ENCODE results near the gene VKORC1L1. TPM values are rescaled to one million over a fixed set of nuclear protein-coding genes. Genes with fewer than 3 reads are reported as not detected.

Gene VKORC1L1
- polyA plus RNA-seq, 1 experiment, result 21.3 TPM

- no peak overlapping the region for H3K27ac ChIP-seq (ENCODE audit: low read depth, low read length)
- no peak for TF ChIP-seq CTCF (IDR thresholded peaks at IDR 0.05; ENCODE audit: low read depth, low read length)
- ChIA-PET POLR2A (no interaction called here), CTCF (no interaction called here)
- no peaks in the 10 kb centered on the region for H3K27me3 ChIP-seq (ENCODE audit: control insufficient read depth, insufficient read depth, low read length)
- H3K4me3 ChIP-seq (ENCODE audit: low read depth, low read length), result no peak overlapping the region
- no peaks in the 10 kb centered on the region; the same call in 1 of the 2 replicates for H3K9me3 ChIP-seq (ENCODE audit: control insufficient read depth, insufficient read depth, low read length)
- DNase-seq (ENCODE audit: low read depth, low spot score), result no peak
Observed at GRCh38 chr7:65966146-65966545, 93.3 kb downstream of the VKORC1L1 start.

DNA sequence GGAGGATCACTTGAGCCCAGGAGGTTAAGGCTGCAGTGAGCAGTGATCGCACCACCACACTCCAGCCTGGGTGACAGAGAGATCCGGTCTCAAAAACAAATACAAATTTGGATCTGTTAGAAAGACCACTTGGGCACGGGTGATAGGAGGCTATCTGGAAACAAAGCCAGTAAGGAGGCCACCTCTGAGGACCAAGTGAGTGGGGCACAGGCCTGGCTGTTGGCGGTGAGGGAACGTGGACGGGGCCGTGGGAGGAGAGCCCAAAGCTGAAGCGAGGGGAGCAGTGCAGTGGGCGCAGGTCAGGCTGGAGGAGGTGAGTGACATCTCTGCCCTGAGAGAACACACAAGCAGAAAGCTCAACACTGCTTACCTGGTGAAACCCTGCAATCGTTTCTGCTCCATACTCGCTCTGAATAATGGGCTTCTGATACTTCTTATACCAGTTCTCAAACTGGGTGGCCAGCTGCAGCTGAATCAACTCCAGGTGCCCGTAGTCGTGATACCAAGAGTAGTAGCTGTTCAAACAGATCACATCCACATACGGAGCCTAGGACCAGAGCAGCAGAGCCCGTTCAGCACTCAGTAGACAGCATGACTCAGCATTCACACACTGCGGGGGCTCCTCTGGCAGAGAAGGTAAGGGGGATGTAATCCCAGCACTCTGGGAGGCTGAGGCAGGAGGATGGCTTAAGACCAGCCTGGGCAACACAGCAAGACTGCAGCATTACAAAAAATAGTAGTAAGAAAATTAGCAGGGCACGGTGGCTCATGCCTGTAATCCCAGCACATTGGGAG, 94.7 kb downstream of the VKORC1L1 start:
- no peaks in the 10 kb centered on the region for H3K27me3 ChIP-seq (ENCODE audit: control insufficient read depth, insufficient read depth, low read length)
- H3K9me3 ChIP-seq (ENCODE audit: control insufficient read depth, insufficient read depth, low read length), result no peaks in the 10 kb centered on the region
- no peak for DNase-seq (ENCODE audit: low read depth, low spot score)
- POLR2A ChIA-PET, result no interaction called here
- CTCF ChIA-PET, result no interaction called here
- H3K27ac ChIP-seq (ENCODE audit: low read depth, low read length), result no peak overlapping the region
- H3K4me3 ChIP-seq (ENCODE audit: low read depth, low read length), result no peak overlapping the region
- no peak for TF ChIP-seq CTCF (IDR thresholded peaks at IDR 0.05; ENCODE audit: low read depth, low read length)

- no peak for TF ChIP-seq CTCF (IDR thresholded peaks at IDR 0.05; ENCODE audit: low read depth, low read length)
- CTCF ChIA-PET, result no interaction called here
- POLR2A ChIA-PET, result no interaction called here
- H3K9me3 ChIP-seq (ENCODE audit: control insufficient read depth, insufficient read depth, low read length), result no peaks in the 10 kb centered on the region
- H3K4me3 ChIP-seq (ENCODE audit: low read depth, low read length), result no peak overlapping the region
- no peak overlapping the region for H3K27ac ChIP-seq (ENCODE audit: low read depth, low read length)
- no peaks in the 10 kb centered on the region for H3K27me3 ChIP-seq (ENCODE audit: control insufficient read depth, insufficient read depth, low read length)
- no peak for DNase-seq (ENCODE audit: low read depth, low spot score)
Observed at GRCh38 chr7:65968256-65969185, 95.6 kb downstream of the VKORC1L1 start.

DNA sequence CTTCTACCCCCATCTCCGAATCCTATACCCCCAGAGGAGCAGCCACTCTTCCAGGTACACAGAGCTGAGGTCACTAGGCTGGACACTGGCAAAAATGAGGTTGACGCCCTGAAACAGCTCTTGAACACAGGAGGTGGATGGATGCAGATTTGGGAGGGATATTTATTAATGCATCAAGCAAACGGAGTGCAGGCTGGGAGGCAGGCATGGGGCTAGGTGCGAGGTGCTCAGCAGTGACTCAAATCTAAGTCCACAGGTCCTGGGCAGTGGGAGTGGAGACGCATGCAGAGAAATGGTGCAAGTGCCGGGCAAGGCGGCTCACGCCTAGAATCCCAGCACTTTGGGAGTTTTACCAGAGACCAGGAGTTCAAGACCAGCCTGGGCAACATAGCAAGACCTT, 98.1 kb downstream of the VKORC1L1 start:
- ChIA-PET CTCF (no interaction called here), POLR2A (interaction anchor here (0.7 kb wide), 1 partner anchor 96 kb away, joined by 3 read pairs; no protein-coding TSS in a partner anchor)
- Histone ChIP-seq H3K4me3 (ENCODE audit: low read depth, low read length) (no peak overlapping the region), H3K27ac (ENCODE audit: low read depth, low read length) (no peak overlapping the region), H3K27me3 (ENCODE audit: control insufficient read depth, insufficient read depth, low read length) (no peaks in the 10 kb centered on the region), H3K9me3 (ENCODE audit: control insufficient read depth, insufficient read depth, low read length) (no peaks in the 10 kb centered on the region)
- TF ChIP-seq CTCF (IDR thresholded peaks at IDR 0.05; ENCODE audit: low read depth, low read length), result no peak
- no peak for DNase-seq (ENCODE audit: low read depth, low spot score)

- ChIA-PET POLR2A (no interaction called here), CTCF (no interaction called here)
- Histone ChIP-seq H3K4me3 (ENCODE audit: low read depth, low read length) (no peak overlapping the region), H3K27me3 (ENCODE audit: control insufficient read depth, insufficient read depth, low read length) (no peaks in the 10 kb centered on the region), H3K9me3 (ENCODE audit: control insufficient read depth, insufficient read depth, low read length) (no peaks in the 10 kb centered on the region), H3K27ac (ENCODE audit: low read depth, low read length) (no peak overlapping the region)
- DNase-seq (ENCODE audit: low read depth, low spot score), result no peak
- no peak for TF ChIP-seq CTCF (IDR thresholded peaks at IDR 0.05; ENCODE audit: low read depth, low read length)
Observed at GRCh38 chr7:65972976-65973375, 100.1 kb downstream of the VKORC1L1 start.

Data from AG04450 (cell line).